Measurements from ENCODE around the gene UBXN7. TPM values are rescaled to one million over a fixed set of nuclear protein-coding genes. Genes with fewer than 3 reads are reported as not detected.
"Not testable (repeated sequence)": the region's sequence is repeated elsewhere in the genome, so short reads cannot be mapped to it uniquely, and the experiment has no call there.

The UBXN7 gene
- polyA plus RNA-seq, 3 donors: 32.6 to 34.4 (median 33.2) TPM

GRCh38 chr3:196421668-196422067 lies 10.6 kb downstream of the UBXN7 start:
- DNase-seq (ENCODE audit: low read depth in 3 of 3, low spot score in 2 of 3): not testable (repeated sequence)

- no peak for DNase-seq (ENCODE audit: low read depth in 3 of 3, low spot score in 2 of 3)
Measured at GRCh38 chr3:196419386-196419785, 12.8 kb downstream of the UBXN7 start.

DNA sequence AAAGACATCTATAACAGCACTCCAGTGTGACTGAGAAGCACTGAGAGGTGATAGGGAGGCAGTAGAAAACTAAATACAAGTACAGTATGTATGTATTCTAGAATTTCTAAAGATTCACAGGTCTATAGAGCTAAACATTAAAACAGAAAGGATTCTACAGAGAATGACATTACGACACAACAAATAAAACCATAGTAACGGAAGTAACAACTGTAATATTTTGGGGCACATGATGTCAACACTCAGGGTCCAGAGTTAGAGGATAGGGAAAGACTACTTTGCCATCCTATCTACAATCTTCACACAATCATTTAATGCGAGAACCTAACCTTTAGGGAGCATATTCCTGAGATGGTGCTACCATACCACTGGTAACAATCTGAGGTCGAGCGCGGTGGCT lies 13.6 kb downstream of the UBXN7 start:
- no peak for DNase-seq (ENCODE audit: low read depth in 3 of 3, low spot score in 2 of 3)

DNA sequence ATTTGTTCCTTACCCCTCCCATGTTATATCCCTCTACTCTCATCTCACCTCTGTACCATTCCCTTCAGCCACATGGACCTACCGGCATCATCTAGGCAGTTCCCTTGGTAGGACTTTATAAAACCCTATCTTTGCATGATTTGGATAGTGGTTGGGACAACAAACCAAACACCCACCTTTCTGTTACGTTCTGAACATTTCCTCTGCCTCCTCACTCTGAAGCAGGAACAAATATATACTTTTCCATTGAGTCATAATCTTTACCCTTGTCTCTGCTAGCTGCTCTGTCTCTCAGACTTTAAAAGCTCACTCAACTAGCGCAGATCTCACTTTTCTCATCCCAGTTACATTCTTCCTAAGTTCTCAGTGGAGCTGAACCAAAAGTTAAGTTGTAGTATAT lies 17.8 kb downstream of the UBXN7 start:
- DNase-seq (ENCODE audit: low read depth in 3 of 3, low spot score in 2 of 3): no peak

DNA sequence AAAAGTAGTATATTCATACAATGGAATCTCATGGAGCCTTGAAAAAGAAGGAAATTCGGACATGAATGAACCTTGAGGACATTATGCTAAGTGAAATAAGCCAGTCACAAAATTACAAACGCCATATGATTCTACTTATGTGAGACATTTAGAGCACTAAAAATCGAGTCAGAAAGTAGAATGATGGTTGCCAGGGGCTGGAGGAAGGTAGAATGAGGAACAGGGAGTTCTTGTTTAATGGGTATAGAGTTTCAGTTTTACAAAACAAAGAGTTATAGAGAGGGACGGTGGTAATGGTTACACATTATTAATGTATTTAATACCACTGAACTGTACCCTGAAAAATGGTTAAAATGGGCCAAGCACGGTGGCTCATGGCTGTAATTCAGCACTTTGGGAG lies 19.5 kb downstream of the UBXN7 start:
- no peak for DNase-seq (ENCODE audit: low read depth in 3 of 3, low spot score in 2 of 3)

DNA sequence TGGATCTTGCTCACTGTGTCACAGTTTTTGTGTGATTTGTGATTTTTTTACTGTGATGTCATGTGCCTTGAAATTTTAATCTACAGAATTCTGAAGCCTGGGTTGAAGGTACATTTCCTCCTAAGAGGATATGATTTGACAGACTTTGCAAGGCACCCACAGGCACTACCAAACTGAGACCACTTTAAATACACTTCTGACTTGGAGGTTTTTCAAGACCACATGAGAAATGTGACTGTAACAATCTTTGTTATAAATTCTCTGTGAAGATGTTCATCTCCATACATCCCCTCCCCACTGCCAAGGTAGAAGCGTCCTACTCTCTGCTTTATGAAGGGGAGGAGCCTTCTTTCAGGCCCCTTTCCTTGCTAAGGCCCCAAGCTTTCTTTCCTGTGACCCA lies 22.8 kb downstream of the UBXN7 start:
- no peak for DNase-seq (ENCODE audit: low read depth in 3 of 3, low spot score in 2 of 3)

- no peak for DNase-seq (ENCODE audit: low read depth in 3 of 3, low spot score in 2 of 3)
Measured at GRCh38 chr3:196408565-196409300, 23.5 kb downstream of the UBXN7 start.

- DNase-seq (ENCODE audit: low read depth in 3 of 3, low spot score in 2 of 3): no peak
Measured at GRCh38 chr3:196406811-196407470, 25.3 kb downstream of the UBXN7 start.

DNA sequence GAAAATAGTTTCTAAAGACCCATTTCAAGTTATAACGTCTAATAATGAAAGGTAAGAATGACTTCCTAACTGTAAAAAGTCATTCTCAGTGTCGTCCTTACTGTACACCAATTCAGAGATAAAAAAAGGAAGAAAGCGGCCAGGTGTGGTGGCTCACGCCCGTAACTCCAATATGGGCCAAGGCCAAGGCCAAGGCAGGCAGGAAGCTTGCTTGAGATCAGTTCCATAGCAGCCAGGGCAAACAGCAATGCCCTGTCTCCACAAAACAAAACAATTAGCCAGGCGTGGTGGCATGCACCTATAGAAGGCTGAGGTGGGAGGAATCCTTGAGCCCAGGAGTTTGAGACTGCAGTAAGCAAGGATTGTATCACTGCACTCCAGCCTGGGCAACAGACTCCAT lies 31.9 kb downstream of the UBXN7 start:
- no peak for DNase-seq (ENCODE audit: low read depth in 3 of 3, low spot score in 2 of 3)

GRCh38 chr3:196399485-196399945 lies 32.7 kb downstream of the UBXN7 start:
- no peak for DNase-seq (ENCODE audit: low read depth in 3 of 3, low spot score in 2 of 3)

DNA sequence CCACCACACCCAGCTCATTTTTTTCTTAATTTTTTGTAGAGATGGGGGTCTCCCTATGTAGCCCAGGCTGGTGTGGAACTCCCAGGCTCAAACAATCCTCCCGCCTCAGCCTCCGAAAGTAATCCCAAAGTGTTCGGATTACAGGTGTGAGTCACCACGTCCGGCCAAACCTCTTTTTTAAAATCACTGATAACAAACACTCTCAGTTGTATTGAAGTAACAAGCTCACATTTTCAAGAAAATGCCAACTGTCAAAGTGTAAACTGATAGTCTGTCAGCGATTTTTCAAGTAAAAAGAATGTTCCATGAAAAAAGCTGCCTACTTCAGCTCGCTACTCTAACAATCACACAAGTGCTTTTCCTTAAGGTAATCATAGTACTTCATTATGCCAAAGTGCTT lies 33.4 kb downstream of the UBXN7 start:
- no peak for DNase-seq (ENCODE audit: low read depth in 3 of 3, low spot score in 2 of 3)

GRCh38 chr3:196397941-196398340 lies 34.3 kb downstream of the UBXN7 start:
- no peak for DNase-seq (ENCODE audit: low read depth in 3 of 3, low spot score in 2 of 3)

DNA sequence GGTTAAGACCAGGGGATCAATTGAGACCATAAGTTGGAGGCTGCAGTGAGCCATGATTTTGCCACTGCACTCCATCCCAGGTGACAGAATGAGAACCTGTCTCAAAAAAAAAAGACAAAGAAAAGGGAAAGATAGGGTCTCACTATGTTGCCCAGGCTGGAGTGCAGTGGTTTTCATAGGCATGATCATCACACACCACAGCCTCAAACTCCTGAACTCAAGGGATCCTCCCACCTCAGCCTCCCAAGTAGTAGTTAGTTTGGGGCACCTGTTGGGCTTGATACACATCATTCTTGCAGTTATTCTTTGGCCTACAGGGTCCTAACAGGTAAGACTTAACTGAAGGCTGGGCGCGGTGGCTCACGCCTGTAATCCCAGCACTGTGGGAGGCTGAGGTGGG lies 42.1 kb downstream of the UBXN7 start:
- no peak for DNase-seq (ENCODE audit: low read depth in 3 of 3, low spot score in 2 of 3)

- no peak for DNase-seq (ENCODE audit: low read depth in 3 of 3, low spot score in 2 of 3)
Measured at GRCh38 chr3:196388956-196389355, 43.3 kb downstream of the UBXN7 start.

DNA sequence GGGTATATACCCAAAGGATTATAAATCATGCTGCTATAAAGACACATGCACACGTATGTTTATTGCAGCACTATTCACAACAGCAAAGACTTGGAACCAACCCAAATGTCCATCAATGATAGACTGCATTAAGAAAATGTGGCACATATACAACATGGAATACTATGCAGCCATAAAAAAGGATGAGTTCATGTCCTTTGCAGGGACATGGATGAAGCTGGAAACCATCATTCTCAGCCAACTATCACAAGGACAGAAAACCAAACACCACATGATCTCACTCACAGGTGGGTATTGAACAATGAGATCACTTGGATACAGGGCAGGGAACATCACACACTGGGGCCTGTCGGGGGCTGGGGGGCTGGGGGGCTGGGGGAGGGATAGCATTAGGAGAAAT lies 44.3 kb downstream of the UBXN7 start:
- DNase-seq (ENCODE audit: low read depth in 3 of 3, low spot score in 2 of 3): not testable (repeated sequence)

DNA sequence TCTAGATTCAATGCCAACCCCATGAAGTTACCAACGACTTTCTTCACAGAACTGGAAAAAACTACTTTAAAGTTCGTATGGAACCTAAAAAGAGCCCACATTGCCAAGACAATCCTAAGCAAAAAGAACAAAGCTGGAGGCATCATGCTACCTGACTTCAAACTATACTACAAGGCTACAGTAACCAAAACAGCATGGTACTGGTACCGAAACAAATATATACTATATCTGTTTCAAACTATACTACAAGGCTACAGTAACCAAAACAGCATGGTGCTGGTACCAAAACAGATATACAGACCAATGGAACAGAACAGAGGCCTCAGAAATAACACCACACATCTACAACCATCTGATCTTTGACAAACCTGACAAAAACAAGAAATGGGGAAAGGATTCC lies 45.4 kb downstream of the UBXN7 start:
- DNase-seq (ENCODE audit: low read depth in 3 of 3, low spot score in 2 of 3): not testable (repeated sequence)

- DNase-seq (ENCODE audit: low read depth in 3 of 3, low spot score in 2 of 3): not testable (repeated sequence)
Measured at GRCh38 chr3:196386034-196386433, 46.2 kb downstream of the UBXN7 start.

DNA sequence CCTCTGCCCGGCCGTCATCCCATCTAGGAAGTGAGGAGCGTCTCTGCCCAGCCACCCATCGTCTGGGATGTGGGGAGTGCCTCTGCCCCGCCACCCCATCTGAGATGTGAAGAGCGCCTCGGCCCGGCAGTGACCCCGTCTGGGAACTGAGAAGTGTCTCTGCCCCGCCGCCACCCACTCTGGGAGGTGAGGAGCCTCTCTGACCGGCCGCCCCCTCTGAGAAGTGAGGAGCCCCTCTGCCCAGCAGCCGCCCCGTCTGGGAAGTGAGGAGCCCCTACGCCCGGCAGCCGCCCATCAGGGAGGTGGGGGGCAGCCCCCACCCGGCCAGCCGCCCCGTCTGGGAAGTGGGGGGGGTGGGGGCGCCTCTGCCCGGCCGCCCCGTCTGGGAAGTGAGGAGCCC lies 46.8 kb downstream of the UBXN7 start:
- not testable (repeated sequence) for DNase-seq (ENCODE audit: low read depth in 3 of 3, low spot score in 2 of 3)

DNA sequence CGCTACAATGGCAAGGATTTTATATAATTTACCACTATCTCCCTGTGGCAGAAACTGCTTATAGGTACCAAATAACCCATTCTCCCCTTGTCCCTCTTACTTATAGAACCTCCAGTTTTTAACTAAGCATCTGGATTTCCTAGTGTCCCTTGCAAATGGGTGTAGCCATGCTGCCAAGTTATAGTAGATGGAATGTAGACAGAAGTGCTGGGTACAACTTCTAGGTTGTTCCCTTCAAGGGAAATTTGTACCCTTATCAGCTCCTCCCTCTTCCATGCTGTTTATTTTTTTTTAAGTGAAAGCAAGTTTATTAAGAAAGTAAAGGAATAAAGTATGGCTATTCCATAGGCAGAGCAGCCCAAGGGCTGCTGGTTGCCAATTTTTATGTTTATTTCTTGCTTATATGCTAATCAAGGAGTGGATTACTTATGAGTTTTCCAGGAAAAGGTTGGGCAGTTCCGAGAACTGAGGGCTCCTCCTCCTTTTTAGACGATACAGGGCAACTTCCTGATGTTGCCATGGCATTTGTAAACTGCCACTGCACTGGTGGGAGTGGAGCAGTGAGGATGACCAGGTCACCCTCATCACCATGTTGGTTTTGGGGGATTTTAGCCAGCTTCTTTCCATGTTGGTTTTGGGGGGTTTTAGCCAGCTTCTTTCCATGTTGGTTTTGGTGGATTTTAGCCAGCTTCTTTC lies 53.9 kb downstream of the UBXN7 start:
- DNase-seq (ENCODE audit: low read depth in 3 of 3, low spot score in 2 of 3): no peak

DNA sequence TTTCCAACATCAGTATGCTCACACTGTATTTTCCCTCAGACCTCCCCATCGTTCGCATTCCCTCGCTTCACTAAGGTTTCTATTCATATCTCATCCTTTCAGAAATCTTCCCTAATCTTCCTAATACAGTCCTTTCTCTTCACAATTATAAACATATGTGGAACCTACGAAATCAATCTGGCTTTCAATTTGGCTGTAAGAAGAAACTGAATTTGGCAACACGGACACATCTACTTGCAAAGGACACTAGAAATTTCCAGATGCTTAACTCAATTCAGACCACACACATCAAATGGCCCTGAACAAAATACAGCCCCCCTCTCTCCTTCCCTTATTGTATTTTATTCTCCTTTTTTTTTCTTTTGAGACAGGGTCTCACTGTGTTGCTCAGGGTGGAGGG lies 54.9 kb downstream of the UBXN7 start:
- no peak for DNase-seq (ENCODE audit: low read depth in 3 of 3, low spot score in 2 of 3)

DNA sequence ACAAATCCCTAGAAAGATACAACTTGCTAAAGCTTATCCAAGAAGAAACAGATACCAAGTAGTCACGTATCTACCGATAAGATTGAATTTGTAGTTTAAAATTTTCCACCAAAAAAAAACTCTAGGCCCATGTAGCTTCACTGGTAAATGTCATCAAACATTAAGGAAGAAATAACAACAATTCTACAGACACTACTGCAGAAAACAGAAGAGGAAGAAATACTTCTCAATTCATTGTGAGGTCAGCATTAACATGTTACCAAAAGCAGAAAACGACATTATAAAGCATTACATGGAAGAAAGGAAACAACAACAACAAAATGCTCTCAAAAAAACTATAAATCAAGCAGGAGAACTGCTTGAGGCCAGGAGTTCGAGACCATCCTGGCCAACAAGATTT lies 66.5 kb downstream of the UBXN7 start:
- DNase-seq (ENCODE audit: low read depth in 3 of 3, low spot score in 2 of 3): no peak

DNA sequence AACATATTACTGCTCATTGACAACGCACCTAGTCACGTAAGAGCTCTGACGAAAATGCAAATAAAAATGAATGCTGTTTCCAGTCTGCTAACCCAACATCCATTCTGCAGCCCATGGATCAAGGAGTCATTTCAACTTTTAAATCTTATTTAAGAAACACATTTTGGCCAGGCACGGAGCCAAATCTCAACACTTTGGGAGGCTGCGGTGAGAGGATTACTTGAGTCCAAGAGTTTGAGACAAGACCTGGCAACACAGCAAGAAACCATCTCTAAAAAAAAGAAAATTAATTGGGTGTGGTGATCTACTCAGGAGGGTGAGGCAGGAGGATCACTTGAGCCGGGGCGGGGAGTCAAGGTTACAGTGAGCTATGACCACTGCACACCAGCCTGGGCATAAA lies 71.6 kb downstream of the UBXN7 start:
- no peak for DNase-seq (ENCODE audit: low read depth in 3 of 3, low spot score in 2 of 3)
